ENCODE measurements around the gene TIMM44. TPM values are rescaled to one million over a fixed set of nuclear protein-coding genes. Genes with fewer than 3 reads are reported as not detected.

Gene TIMM44
- total and polyA plus RNA-seq, 2 of the 8 experiments (the other 6 are each of a cell fraction or from before 2014, with no cell fraction given) = 131 to 150 TPM

- Histone ChIP-seq H3K9ac (replicated peaks in 1 of 4; ENCODE audit: extremely low read depth in 1 of 4, low read depth in 3 of 4, low read length in 3 of 4) (no peak within 1 kb of the TSS; a peak in 1 of 7 replicates), H2BK15ac (ENCODE audit: low read length) (no peak within 1 kb of the TSS; the same call in 1 of the 2 replicates), H3K27ac (ENCODE audit: low read depth, low read length) (no peak within 1 kb of the TSS), H3K4me1 (replicated peaks in 1 of 4; ENCODE audit: control insufficient read depth in 3 of 4, insufficient read depth in 4 of 4, low read length in 3 of 4) (peaks cover 0 to 7% (median 5%) of the 10 kb centered on the region in 4 experiments; a peak in 4 of 7 replicates), H4K8ac (ENCODE audit: extremely low read depth, insufficient read depth, low read length) (peak within 1 kb of the TSS; percentile 71), H2BK12ac (ENCODE audit: low read depth, low read length) (no peak within 1 kb of the TSS), H2BK20ac (ENCODE audit: low read length) (no peak within 1 kb of the TSS), H3K9me3 (ENCODE audit: insufficient read depth in 2 of 2, low read depth in 1 of 2, low read length in 1 of 2) (no peaks in the 10 kb centered on the region), H2AFZ (ENCODE audit: low read length) (peak within 1 kb of the TSS; percentile 93; the same call in 1 of the 2 replicates), H3K23me2 (ENCODE audit: low read depth, low read length) (peaks cover 5% of the 10 kb centered on the region; the same call in 1 of the 2 replicates), H3K36me3 (ENCODE audit: control insufficient read depth in 2 of 4, insufficient read depth in 4 of 4, low read length in 3 of 4) (no peaks in the 10 kb centered on the region), H3K23ac (ENCODE audit: insufficient read length) (no peak within 1 kb of the TSS), H3K4me3 (ENCODE audit: extremely low read depth in 1 of 4, insufficient read depth in 2 of 4, low read depth in 3 of 4, low read length in 4 of 4) (peak within 1 kb of the TSS; percentile 51 to 69 (median 57)), H3K14ac (ENCODE audit: insufficient read length) (no peak within 1 kb of the TSS), H2BK5ac (ENCODE audit: low read depth, low read length) (peak within 1 kb of the TSS; percentile 16; the same call in 1 of the 2 replicates), H3K4ac (replicated peaks; ENCODE audit: insufficient read length, low read depth, low read length) (no peak within 1 kb of the TSS), H3K27me3 (replicated peaks in 1 of 4; ENCODE audit: control insufficient read depth in 3 of 4, extremely low read depth in 1 of 4, insufficient read depth in 3 of 4, low read length in 3 of 4) (peaks cover 0 to 4% (median 3%) of the 10 kb centered on the region in 4 experiments; a peak in 4 of 7 replicates), H4K91ac (replicated peaks; ENCODE audit: insufficient read length, low read length) (no peak within 1 kb of the TSS), H2AK5ac (ENCODE audit: low read depth, low read length) (no peak within 1 kb of the TSS), H2BK120ac (replicated peaks; ENCODE audit: low read depth, low read length) (no peak within 1 kb of the TSS), H3K79me1 (ENCODE audit: low read depth, low read length) (no peaks in the 10 kb centered on the region), H3K18ac (ENCODE audit: extremely low read depth, low read length) (peak within 1 kb of the TSS; percentile 78; the same call in 1 of the 2 replicates), H4K5ac (ENCODE audit: insufficient read length, low read depth, low read length) (no peak within 1 kb of the TSS), H3K79me2 (ENCODE audit: control insufficient read depth in 1 of 2, insufficient read depth in 2 of 2, low read length in 2 of 2) (no peaks in the 10 kb centered on the region), H3K4me2 (ENCODE audit: insufficient read depth in 1 of 2, low read depth in 2 of 2, low read length in 2 of 2) (peak within 1 kb of the TSS; percentile 55 to 73), H3K56ac (replicated peaks; ENCODE audit: insufficient read length, low read depth, low read length) (no peak within 1 kb of the TSS), H4K20me1 (replicated peaks in 1 of 2; ENCODE audit: control insufficient read depth in 1 of 2, insufficient read depth in 2 of 2, low read length in 2 of 2) (no peaks in the 10 kb centered on the region)
- CTCF ChIA-PET (ENCODE audit: partially characterized antibody) = interaction anchor here (1.0 to 3.2 kb wide), 8 partner anchors 12 to 309 kb away, joined by 3 to 21 read pairs (median 4); no protein-coding TSS in a partner anchor
- FAIRE-seq = no peak
- TF ChIP-seq JUND (IDR thresholded peaks at IDR 0.05; ENCODE audit: low read length) (peak; percentile 61), TAF1 (IDR thresholded peaks at IDR 0.05; ENCODE audit: low read depth, low read length) (no peak), KDM4A (IDR thresholded peaks at IDR 0.05; ENCODE audit: low read depth, low read length, severe bottlenecking) (peak; percentile 69), PHF8 (conservative IDR thresholded peaks at IDR 0.05; ENCODE audit: low read depth, low read length) (no peak), RAD21 (IDR thresholded peaks at IDR 0.05 in 1 of 2, conservative IDR thresholded peaks at IDR 0.05 in 1 of 2; ENCODE audit: low read depth in 2 of 2, low read length in 2 of 2) (no peak), CREB1 (IDR thresholded peaks at IDR 0.05) (peak; percentile 21; the same call in 1 of the 2 replicates), ASH2L (IDR thresholded peaks at IDR 0.05; ENCODE audit: low read length) (peak; percentile 7)
- TF ChIP-seq, protein P1, sequence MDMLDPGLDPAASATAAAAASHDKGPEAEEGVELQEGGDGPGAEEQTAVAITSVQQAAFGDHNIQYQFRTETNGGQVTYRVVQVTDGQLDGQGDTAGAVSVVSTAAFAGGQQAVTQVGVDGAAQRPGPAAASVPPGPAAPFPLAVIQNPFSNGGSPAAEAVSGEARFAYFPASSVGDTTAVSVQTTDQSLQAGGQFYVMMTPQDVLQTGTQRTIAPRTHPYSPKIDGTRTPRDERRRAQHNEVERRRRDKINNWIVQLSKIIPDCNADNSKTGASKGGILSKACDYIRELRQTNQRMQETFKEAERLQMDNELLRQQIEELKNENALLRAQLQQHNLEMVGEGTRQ (IDR thresholded peaks at IDR 0.05; ENCODE audit: low read length) = no peak
- POLR2A ChIA-PET (ENCODE audit: partially characterized antibody) = interaction anchor here (1.0 to 1.9 kb wide), 9 partner anchors 9 to 41 kb away, joined by 3 to 9 read pairs (median 4); partner anchors contain the start of gene PRR36
- WGBS, 2 experiments (ENCODE audit: extremely low coverage in 1 of 2, insufficient coverage in 1 of 2, insufficient read length in 1 of 2, insufficient replicate concordance in 2 of 2, low coverage in 1 of 2, low lambda C conversion rate in 2 of 2, missing lambda C conversion rate in 1 of 2) = 12% methylated on average over 41 of the region's 53 CpGs; no CpG with 5 or more reads in 1 of the 2 experiments
- peak in 1 of 2 experiments; percentile 92 for DNase-seq (ENCODE audit: low read depth in 1 of 2, low spot score in 2 of 2)
These were observed 55.2 kb downstream of the TIMM44 start, which contains the start of gene LRRC8E for GRCh38 chr19:7888145-7888825. Gene LRRC8E (plus strand): TSS chr19:7888510. CDS start chr19:7895604, 7,094 bp downstream.
